Smooth muscle cell (in vitro differentiated cells): ENCODE measurements around the gene SLC2A4RG. TPM values are rescaled to one million over a fixed set of nuclear protein-coding genes. Genes with fewer than 3 reads are reported as not detected.

Experiments
- DNase-seq: peaks from one replicate; lab custom pipeline; 2025; ENCODE audit not compliant: unreplicated experiment; lab: John Stamatoyannopoulos, UW
- H2AFZ ChIP-seq: fragments of 200-600 bp; sonication (generic); 2 replicates; pipeline ENCODE4 v1.6.0; 2016; ENCODE audit warnings: antibody characterized with exemption, low read depth, mild to moderate bottlenecking
- H3F3A ChIP-seq: fragments of 200-600 bp; sonication (generic); 2 replicates; pipeline ENCODE4 v1.6.0; 2017; ENCODE audit warnings: antibody characterized with exemption, low read depth
- H3K27ac ChIP-seq: fragments of 200-600 bp; sonication (generic); 2 replicates; pipeline ENCODE4 v1.5.1; 2016; ENCODE audit warnings: low read depth, mild to moderate bottlenecking
- H3K27me3 ChIP-seq: fragments of 200-600 bp; sonication (generic); 2 replicates; pipeline ENCODE4 v1.6.1; 2016; ENCODE audit warnings: low read depth, mild to moderate bottlenecking
- H3K36me3 ChIP-seq: fragments of 200-600 bp; sonication (generic); 2 replicates; pipeline ENCODE4 v1.5.1; 2016; ENCODE audit warnings: low read depth
- H3K4me1 ChIP-seq: fragments of 200-600 bp; sonication (generic); 2 replicates; pipeline ENCODE4 v1.5.1; 2016; ENCODE audit warnings: low read depth
- H3K4me2 ChIP-seq: fragments of 200-600 bp; sonication (generic); 2 replicates; pipeline ENCODE4 v1.6.0; 2016; ENCODE audit warnings: mild to moderate bottlenecking
- H3K4me3 ChIP-seq: fragments of 200-600 bp; sonication (generic); 2 replicates; pipeline ENCODE4 v1.5.1; 2016; ENCODE audit warnings: mild to moderate bottlenecking
- H3K79me2 ChIP-seq: fragments of 200-600 bp; sonication (generic); 2 replicates; pipeline ENCODE4 v1.6.0; 2016; ENCODE audit warnings: low read depth, mild to moderate bottlenecking
- H3K9ac ChIP-seq: fragments of 200-600 bp; sonication (generic); 2 replicates; pipeline ENCODE4 v1.6.0; 2016; ENCODE audit warnings: low read depth
- H3K9me3 ChIP-seq: fragments of 200-600 bp; sonication (generic); replicated peaks from 2 replicates; pipeline ENCODE4 v1.5.1; 2016; ENCODE audit warnings: low read depth
- H4K20me1 ChIP-seq: fragments of 200-600 bp; sonication (generic); 2 replicates; pipeline ENCODE4 v1.6.0; 2016; ENCODE audit warnings: low read depth
- WGBS: methylation state at CpG from one replicate; pipeline ENCODE4 v1.1.7; 2016; ENCODE audit warnings: low lambda C conversion rate; 5-methylcytosine and 5-hydroxymethylcytosine counted together
- polyA plus RNA-seq: library from polyadenylated mRNA; unstranded; fragments of >200 nt; fragmentation: Nextera tagmentation; extraction: Ambion mirVana; gene quantifications from 2 replicates; pipeline ENCODE4 v1.2.1, GENCODE V29; 2016
- total RNA-seq: library from RNA; depleted of rRNA; stranded (reverse); fragments of >200 nt; gene quantifications from 2 replicates; pipeline ENCODE4 v1.2.3, GENCODE V29; 2014
- TF ChIP-seq, protein P1 (sequence below): fragments of 200-600 bp; sonication (generic); IDR thresholded peaks from 2 replicates; pipeline ENCODE4 v1.5.1; 2017; ENCODE audit warnings: borderline replicate concordance, mild to moderate bottlenecking, antibody characterized with exemption; ENCODE audit not compliant: insufficient read depth, poor library complexity, severe bottlenecking

Gene SLC2A4RG
- total and polyA plus RNA-seq, 2 experiments from 2014 or later = 43.7 to 45.6 TPM

DNA sequence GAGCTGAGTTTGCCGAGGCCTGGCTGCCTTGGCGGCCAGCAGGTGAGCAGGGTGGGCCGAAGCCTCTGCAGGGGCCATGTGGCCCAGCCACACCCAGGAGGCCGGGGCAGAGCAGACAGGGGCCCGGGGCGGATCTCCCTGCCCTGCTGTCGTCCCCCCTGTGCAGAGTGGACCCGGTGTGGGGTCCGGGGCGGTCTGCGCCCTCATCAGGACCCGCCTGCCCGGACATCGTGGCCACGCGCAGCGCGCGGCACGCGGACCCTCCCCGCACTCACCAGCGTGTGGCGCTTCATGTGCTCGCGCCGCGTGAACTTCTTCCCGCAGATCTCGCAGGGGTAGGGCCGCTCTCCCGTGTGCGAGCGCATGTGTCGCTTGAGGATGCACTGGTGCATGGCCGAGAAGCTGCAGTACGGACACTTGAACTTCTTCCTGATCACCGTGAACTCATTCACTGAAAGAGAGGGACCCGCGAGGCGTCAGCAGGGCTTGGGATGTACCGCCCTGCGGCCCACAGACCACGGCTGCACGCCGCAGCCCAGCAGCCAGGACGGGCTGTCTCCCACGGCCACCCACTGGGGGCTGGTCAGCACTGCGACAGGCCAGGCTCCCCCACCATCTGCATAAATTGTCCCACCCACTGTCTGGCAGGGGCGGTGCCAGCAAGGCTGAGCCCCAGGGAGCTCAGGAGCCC is 13.0 kb downstream of the SLC2A4RG start:
- Histone ChIP-seq H3K4me1 (no peaks in the 10 kb centered on the region), H3K4me2 (no peak overlapping the region), H3K9ac (no peak overlapping the region), H3F3A (no peaks in the 10 kb centered on the region), H3K27ac (no peak overlapping the region), H3K79me2 (no peaks in the 10 kb centered on the region), H3K4me3 (no peak overlapping the region), H3K36me3 (no peaks in the 10 kb centered on the region), H2AFZ (no peak overlapping the region), H4K20me1 (no peaks in the 10 kb centered on the region), H3K9me3 (no peaks in the 10 kb centered on the region), H3K27me3 (no peaks in the 10 kb centered on the region)
- 92% methylated on average over 48 of the region's 50 CpGs for WGBS
- DNase-seq = no peak
- TF ChIP-seq, protein P1, sequence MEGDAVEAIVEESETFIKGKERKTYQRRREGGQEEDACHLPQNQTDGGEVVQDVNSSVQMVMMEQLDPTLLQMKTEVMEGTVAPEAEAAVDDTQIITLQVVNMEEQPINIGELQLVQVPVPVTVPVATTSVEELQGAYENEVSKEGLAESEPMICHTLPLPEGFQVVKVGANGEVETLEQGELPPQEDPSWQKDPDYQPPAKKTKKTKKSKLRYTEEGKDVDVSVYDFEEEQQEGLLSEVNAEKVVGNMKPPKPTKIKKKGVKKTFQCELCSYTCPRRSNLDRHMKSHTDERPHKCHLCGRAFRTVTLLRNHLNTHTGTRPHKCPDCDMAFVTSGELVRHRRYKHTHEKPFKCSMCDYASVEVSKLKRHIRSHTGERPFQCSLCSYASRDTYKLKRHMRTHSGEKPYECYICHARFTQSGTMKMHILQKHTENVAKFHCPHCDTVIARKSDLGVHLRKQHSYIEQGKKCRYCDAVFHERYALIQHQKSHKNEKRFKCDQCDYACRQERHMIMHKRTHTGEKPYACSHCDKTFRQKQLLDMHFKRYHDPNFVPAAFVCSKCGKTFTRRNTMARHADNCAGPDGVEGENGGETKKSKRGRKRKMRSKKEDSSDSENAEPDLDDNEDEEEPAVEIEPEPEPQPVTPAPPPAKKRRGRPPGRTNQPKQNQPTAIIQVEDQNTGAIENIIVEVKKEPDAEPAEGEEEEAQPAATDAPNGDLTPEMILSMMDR = no peak

DNA sequence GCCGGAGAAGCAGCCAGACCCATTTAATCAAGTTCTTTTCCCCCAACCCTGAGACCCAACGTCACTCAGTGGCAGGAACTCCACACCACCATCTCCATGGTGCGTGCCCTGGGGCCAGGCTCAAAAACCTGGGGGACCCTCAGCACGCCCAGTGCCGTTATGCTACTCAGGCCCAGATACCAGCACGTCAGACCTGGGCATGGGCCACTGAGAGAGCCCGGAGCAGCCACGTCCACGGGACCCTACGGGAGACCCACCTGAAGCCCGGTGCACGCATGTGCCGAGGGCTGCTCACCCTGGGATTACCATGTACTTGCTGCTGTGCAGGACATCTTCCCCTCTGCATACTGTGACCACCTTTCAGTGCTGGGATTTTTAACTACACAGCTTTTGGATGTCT is 13.8 kb downstream of the SLC2A4RG start:
- H3K4me2 ChIP-seq = no peak overlapping the region
- H3K36me3 ChIP-seq = no peaks in the 10 kb centered on the region
- H3K9ac ChIP-seq = no peak overlapping the region
- TF ChIP-seq, protein P1 = no peak
- H3F3A ChIP-seq = no peaks in the 10 kb centered on the region
- no peak overlapping the region for H3K27ac ChIP-seq
- no peak for DNase-seq
- H3K4me1 ChIP-seq = no peaks in the 10 kb centered on the region
- WGBS = 95% methylated on average over 13 of the region's 13 CpGs
- H3K79me2 ChIP-seq = no peaks in the 10 kb centered on the region
- no peaks in the 10 kb centered on the region for H3K27me3 ChIP-seq
- no peaks in the 10 kb centered on the region for H3K9me3 ChIP-seq
- no peak overlapping the region for H2AFZ ChIP-seq
- no peaks in the 10 kb centered on the region for H4K20me1 ChIP-seq
- no peak overlapping the region for H3K4me3 ChIP-seq

DNA sequence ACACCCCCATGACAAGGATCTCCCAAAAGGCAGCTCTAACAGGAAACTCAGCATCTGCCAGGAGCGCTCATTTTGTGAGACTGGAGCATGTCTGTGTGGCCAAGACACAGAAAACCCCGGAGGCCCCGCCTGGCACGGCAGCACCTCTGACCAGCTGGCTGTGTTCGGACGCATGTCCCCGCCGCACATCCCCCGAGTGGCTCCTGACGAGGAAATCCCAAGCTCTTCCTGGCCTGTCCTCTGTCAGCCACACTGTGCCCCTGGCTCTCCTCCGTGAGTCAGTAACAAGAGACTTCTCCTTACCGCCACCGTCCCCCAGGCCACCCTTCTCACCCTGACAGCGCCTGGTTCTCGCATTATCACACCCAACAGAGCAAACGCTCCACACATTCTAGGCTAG is 14.4 kb downstream of the SLC2A4RG start:
- TF ChIP-seq, protein P1 = no peak
- Histone ChIP-seq H3K9ac (no peak overlapping the region), H3K36me3 (no peaks in the 10 kb centered on the region), H3K79me2 (no peaks in the 10 kb centered on the region), H3K27ac (no peak overlapping the region), H3K9me3 (no peaks in the 10 kb centered on the region), H3K4me1 (no peaks in the 10 kb centered on the region), H3K27me3 (no peaks in the 10 kb centered on the region), H2AFZ (no peak overlapping the region), H3K4me2 (peak overlapping the region; percentile 36), H3K4me3 (no peak overlapping the region), H4K20me1 (no peaks in the 10 kb centered on the region), H3F3A (no peaks in the 10 kb centered on the region)
- WGBS = 23% methylated on average over 16 of the region's 16 CpGs
- no peak for DNase-seq
